HepG2 (cell line): ENCODE data around the gene MTURN. TPM values are rescaled to one million over a fixed set of nuclear protein-coding genes. Genes with fewer than 3 reads are reported as not detected.

Experiments used
- AGO2 ChIP-seq: fragments of 200-400 bp; formaldehyde crosslinking; optimal IDR thresholded peaks from 2 replicates; pipeline ENCODE3; 2017; ENCODE audit warnings: mild to moderate bottlenecking, low read depth, low read length, moderate library complexity
- GLI4 ChIP-seq: sonication (generic); formaldehyde crosslinking; IDR thresholded peaks from 2 replicates; pipeline ENCODE4 v1.5.1; 2020; ENCODE audit warnings: missing genetic modification reagents, mild to moderate bottlenecking, moderate library complexity, borderline replicate concordance
- PHF8 ChIP-seq: sonication (generic); formaldehyde crosslinking; IDR thresholded peaks from 2 replicates; pipeline ENCODE4 v1.5.0; 2020; ENCODE audit warnings: missing genetic modification reagents
- SRF ChIP-seq: IDR thresholded peaks from 2 replicates; pipeline ENCODE4 v1.6.1; 2011; ENCODE audit warnings: mild to moderate bottlenecking, low read depth, low read length, moderate library complexity
- TAF1 ChIP-seq: sonication (generic); formaldehyde crosslinking; IDR thresholded peaks from 2 replicates; pipeline ENCODE4 v1.4.0; 2020; ENCODE audit warnings: missing genetic modification reagents
- ZFY ChIP-seq: sonication (generic); formaldehyde crosslinking; IDR thresholded peaks from 2 replicates; pipeline ENCODE4 v1.4.0; 2020; ENCODE audit warnings: missing genetic modification reagents
- ZNF101 ChIP-seq: sonication (generic); formaldehyde crosslinking; IDR thresholded peaks from 2 replicates; pipeline ENCODE4 v1.4.0; 2020; ENCODE audit warnings: mild to moderate bottlenecking, low read depth, missing genetic modification reagents, borderline replicate concordance
- ZNF589 ChIP-seq: sonication (generic); formaldehyde crosslinking; conservative IDR thresholded peaks from 2 replicates; pipeline ENCODE4 v1.8.0; 2022; ENCODE audit warnings: mild to moderate bottlenecking, moderate library complexity, missing genetic modification reagents
- ZNF761 ChIP-seq: sonication (generic); formaldehyde crosslinking; conservative IDR thresholded peaks from 2 replicates; pipeline ENCODE4 v1.4.0; 2020; ENCODE audit warnings: mild to moderate bottlenecking, missing genetic modification reagents
- polyA plus RNA-seq, 8 experiments: library from polyadenylated mRNA; depleted of rRNA in 3 of 8; stranded (reverse) in 7 of 8; unstranded in 1 of 8; fragments of >200 nt; fragmentation: Illumina TruSeq in 4 of 8; extraction: Trizol in 4 of 8; gene quantifications; 2 replicates each; pipeline versions ENCODE4 v1.2.1 to v1.2.3, GENCODE V29; 2011 to 2016; ENCODE audit warnings: low read depth in 4 of 8, missing spikeins in 1 of 8, mixed read lengths in 1 of 8; ENCODE audit not compliant: insufficient read depth in 1 of 8
- total RNA-seq, 5 experiments: library from RNA; depleted of rRNA; stranded (reverse); fragments of >200 nt; fragmentation: Illumina TruSeq; extraction: Trizol; gene quantifications; 2 replicates each; pipeline ENCODE4 v1.2.3, GENCODE V29; 2016; ENCODE audit warnings: low read depth in 1 of 5
- TF ChIP-seq, protein P1 (sequence below): sonication (generic); formaldehyde crosslinking; IDR thresholded peaks from 2 replicates; pipeline ENCODE4 v1.5.0; 2020; ENCODE audit warnings: mild to moderate bottlenecking, missing genetic modification reagents
- TF ChIP-seq, protein P2 (sequence below): sonication (generic); formaldehyde crosslinking; IDR thresholded peaks from 2 replicates; pipeline ENCODE4 v1.8.1; 2023; ENCODE audit warnings: mild to moderate bottlenecking, moderate library complexity, missing genetic modification reagents
- TF ChIP-seq, protein P3 (sequence below): sonication (generic); formaldehyde crosslinking; IDR thresholded peaks from 2 replicates; pipeline ENCODE4 v1.5.0; 2020; ENCODE audit warnings: missing genetic modification reagents
- TF ChIP-seq, protein P4 (sequence below): sonication (generic); formaldehyde crosslinking; IDR thresholded peaks from 2 replicates; pipeline ENCODE4 v1.4.0; 2020; ENCODE audit warnings: missing genetic modification reagents
- TF ChIP-seq, protein P5 (sequence below): sonication (generic); formaldehyde crosslinking; IDR thresholded peaks from 2 replicates; pipeline ENCODE4 v1.5.0; 2020; ENCODE audit warnings: missing genetic modification reagents, mild to moderate bottlenecking, borderline replicate concordance
- TF ChIP-seq, protein P6 (sequence below): sonication (generic); formaldehyde crosslinking; IDR thresholded peaks from 2 replicates; pipeline ENCODE4 v1.4.0; 2020; ENCODE audit warnings: mild to moderate bottlenecking, missing genetic modification reagents
- TF ChIP-seq, protein P7 (sequence below): sonication (generic); formaldehyde crosslinking; IDR thresholded peaks from 2 replicates; pipeline ENCODE4 v1.8.1; 2023; ENCODE audit warnings: missing genetic modification reagents, mild to moderate bottlenecking, borderline replicate concordance
- TF ChIP-seq, protein P8 (sequence below): IDR thresholded peaks from 2 replicates; pipeline ENCODE4 v1.6.1; 2012; ENCODE audit warnings: inconsistent platforms

MTURN gene
- total and polyA plus RNA-seq, 2 of the 13 experiments (the other 11 are each of a cell fraction or from before 2014, with no cell fraction given): 5.7 to 7.2 TPM

DNA sequence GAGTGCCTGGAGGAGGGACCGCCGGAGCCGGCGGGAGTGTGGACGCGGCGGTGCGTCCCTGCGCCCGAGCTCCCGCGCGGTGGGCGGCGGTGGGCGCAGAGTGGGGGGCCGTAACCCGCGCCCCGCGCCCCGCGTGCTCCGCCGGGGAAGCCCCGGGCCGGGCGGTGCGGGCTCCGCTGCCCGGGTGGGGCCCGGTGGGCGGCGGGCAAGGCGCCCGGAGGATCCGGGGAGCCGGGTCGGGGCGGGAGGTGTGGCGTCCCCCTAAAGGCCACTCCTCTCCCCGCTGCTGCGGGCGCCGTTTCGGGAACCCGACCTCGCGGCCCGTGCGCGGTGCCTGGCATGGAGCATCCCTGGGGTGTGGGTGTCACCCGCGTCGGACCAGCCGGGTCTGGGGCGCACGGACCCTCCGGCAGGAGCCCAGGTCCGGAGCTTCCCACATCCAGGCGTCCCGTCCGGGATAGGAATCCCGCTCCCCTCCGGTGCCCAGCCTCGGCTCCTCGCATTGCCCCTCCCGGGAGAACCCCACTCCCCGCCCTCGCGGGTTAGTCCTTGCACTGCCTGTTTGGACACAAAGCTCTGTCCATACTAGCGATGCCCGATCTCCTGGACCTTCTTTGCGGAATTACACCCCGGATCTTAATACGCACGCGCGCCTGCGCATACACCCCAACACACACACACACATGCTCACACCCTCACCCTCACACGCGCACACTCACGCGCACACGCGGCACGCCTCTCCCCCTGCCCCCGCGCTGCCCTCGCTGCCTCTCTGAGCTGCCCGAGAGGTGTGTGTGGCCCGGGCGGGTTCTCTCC is 723 bp downstream of the MTURN start (continued):
- TF ChIP-seq, protein P1, sequence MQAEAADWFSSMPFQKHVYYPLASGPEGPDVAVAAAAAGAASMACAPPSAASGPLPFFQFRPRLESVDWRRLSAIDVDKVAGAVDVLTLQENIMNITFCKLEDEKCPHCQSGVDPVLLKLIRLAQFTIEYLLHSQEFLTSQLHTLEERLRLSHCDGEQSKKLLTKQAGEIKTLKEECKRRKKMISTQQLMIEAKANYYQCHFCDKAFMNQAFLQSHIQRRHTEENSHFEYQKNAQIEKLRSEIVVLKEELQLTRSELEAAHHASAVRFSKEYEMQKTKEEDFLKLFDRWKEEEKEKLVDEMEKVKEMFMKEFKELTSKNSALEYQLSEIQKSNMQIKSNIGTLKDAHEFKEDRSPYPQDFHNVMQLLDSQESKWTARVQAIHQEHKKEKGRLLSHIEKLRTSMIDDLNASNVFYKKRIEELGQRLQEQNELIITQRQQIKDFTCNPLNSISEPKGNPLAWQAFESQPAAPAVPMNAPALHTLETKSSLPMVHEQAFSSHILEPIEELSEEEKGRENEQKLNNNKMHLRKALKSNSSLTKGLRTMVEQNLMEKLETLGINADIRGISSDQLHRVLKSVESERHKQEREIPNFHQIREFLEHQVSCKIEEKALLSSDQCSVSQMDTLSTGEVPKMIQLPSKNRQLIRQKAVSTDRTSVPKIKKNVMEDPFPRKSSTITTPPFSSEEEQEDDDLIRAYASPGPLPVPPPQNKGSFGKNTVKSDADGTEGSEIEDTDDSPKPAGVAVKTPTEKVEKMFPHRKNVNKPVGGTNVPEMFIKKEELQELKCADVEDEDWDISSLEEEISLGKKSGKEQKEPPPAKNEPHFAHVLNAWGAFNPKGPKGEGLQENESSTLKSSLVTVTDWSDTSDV (CRISPR knock-in tag): peak; percentile 58; the same call in 1 of the 2 replicates
- TF ChIP-seq, protein P2, sequence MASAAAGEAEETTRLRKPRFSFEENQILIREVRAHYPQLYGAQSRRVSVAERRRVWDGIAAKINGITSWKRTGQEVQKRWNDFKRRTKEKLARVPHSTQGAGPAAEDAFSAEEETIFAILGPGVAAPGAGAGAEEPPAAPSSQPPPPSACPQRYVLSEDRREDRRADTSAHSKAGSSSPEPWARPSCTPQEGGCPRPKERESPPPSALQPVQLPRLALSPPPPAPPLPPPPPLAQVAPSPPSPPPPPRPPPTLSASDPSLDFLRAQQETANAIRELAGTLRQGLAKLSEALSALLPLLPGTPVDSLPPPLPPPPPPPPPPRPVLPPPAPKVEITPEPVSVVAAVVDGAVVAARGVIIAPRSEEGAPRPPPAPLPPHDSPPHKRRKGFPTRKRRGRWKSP (CRISPR knock-in tag): peak; percentile 55; the same call in 1 of the 2 replicates
- TF ChIP-seq, protein P3, sequence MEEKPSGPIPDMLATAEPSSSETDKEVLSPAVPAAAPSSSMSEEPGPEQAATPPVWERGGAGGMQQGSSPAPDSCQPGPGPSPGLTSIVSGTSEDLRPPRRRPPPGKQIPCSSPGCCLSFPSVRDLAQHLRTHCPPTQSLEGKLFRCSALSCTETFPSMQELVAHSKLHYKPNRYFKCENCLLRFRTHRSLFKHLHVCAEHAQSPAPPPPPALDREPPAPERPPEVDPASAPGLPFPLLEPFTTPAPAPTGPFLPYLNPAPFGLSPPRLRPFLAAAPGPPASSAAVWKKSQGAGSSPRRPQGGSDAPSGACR: 0 out of 2 replicates have a peak, but pooled peaks have one; percentile 49
- TF ChIP-seq ZNF589 (CRISPR knock-in tag): 0 out of 2 replicates have a peak, but pooled peaks have one; percentile 50
- peak; percentile 23; the same call in 1 of the 2 replicates for TF ChIP-seq ZFY (CRISPR knock-in tag)
- TF ChIP-seq, protein P4, sequence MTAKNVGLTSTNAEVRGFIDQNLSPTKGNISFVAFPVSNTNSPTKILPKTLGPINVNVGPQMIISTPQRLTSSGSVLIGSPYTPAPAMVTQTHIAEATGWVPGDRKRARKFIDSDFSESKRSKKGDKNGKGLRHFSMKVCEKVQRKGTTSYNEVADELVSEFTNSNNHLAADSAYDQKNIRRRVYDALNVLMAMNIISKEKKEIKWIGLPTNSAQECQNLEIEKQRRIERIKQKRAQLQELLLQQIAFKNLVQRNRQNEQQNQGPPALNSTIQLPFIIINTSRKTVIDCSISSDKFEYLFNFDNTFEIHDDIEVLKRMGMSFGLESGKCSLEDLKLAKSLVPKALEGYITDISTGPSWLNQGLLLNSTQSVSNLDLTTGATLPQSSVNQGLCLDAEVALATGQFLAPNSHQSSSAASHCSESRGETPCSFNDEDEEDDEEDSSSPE (CRISPR knock-in tag): no peak
- TF ChIP-seq AGO2: peak; percentile 21
- TF ChIP-seq, protein P5, sequence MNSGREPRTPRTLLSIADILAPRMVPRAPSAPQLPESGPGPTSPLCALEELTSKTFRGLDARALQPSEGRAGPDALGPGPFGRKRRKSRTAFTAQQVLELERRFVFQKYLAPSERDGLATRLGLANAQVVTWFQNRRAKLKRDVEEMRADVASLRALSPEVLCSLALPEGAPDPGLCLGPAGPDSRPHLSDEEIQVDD (CRISPR knock-in tag): no peak
- peak; percentile 77; the same call in 1 of the 2 replicates for TF ChIP-seq GLI4 (CRISPR knock-in tag)
- TF ChIP-seq, protein P6, sequence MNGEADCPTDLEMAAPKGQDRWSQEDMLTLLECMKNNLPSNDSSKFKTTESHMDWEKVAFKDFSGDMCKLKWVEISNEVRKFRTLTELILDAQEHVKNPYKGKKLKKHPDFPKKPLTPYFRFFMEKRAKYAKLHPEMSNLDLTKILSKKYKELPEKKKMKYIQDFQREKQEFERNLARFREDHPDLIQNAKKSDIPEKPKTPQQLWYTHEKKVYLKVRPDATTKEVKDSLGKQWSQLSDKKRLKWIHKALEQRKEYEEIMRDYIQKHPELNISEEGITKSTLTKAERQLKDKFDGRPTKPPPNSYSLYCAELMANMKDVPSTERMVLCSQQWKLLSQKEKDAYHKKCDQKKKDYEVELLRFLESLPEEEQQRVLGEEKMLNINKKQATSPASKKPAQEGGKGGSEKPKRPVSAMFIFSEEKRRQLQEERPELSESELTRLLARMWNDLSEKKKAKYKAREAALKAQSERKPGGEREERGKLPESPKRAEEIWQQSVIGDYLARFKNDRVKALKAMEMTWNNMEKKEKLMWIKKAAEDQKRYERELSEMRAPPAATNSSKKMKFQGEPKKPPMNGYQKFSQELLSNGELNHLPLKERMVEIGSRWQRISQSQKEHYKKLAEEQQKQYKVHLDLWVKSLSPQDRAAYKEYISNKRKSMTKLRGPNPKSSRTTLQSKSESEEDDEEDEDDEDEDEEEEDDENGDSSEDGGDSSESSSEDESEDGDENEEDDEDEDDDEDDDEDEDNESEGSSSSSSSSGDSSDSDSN: peak; percentile 56
- peak; percentile 45 for TF ChIP-seq PHF8 (CRISPR knock-in tag)
- no peak for TF ChIP-seq ZNF761 (CRISPR knock-in tag)
- TF ChIP-seq SRF: no peak
- TF ChIP-seq, protein P7, sequence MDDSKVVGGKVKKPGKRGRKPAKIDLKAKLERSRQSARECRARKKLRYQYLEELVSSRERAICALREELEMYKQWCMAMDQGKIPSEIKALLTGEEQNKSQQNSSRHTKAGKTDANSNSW: peak; percentile 57; the same call in 1 of the 2 replicates
- 0 out of 2 replicates have a peak, but pooled peaks have one; percentile 16 for TF ChIP-seq TAF1 (CRISPR knock-in tag)
- TF ChIP-seq ZNF101 (CRISPR knock-in tag): no peak
- TF ChIP-seq, protein P8, sequence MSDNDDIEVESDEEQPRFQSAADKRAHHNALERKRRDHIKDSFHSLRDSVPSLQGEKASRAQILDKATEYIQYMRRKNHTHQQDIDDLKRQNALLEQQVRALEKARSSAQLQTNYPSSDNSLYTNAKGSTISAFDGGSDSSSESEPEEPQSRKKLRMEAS: peak; percentile 70
